ENCODE results near the gene IQCE. TPM values are rescaled to one million over a fixed set of nuclear protein-coding genes. Genes with fewer than 3 reads are reported as not detected.

Gene IQCE
- total and polyA plus RNA-seq, 4 experiments from 2014 or later, result 0.81 to 9.4 (median 5.9) TPM

DNA sequence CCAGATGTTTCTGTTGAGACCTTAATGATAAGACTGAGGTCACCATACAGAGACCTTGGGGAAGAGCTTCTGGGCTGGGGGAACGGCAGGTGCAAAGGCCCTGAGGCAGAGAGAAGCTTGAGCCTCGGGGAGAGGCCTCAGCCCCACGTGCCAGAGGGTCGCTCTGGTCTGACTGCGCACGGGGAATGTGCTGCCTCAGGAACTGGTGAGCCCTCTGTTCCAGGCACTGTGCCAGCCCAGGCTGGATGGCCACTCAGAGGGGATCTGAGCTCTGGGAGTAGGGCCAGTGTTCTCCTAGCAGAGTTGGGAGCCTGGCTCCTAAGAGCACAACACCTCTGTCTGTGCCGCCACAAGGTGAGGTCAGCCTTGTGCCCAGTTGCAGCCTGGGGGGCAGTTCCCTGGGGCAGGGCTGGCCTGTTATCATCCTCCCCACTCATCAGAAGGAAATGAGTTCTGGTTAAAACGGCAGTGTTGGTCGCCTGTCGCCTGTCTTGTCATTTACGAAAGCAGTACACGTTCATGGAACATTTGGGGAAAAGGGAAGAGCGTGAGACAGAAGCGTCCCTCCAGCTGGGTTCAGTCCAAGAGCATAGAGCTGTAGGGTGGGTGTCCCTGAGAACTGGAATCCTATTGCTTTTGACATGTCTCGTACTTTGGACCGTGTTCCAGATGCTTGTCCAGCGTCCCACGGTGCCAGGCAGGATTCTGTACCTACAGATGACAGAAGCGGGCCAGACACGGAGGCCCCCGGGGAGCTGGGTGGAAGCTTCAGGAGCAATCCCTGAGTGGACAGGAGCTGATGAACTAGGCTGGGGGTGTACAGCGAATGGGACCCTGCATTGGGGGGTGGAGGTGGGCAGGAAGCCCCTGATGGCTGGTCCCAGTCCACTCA is 77.3 kb downstream of the IQCE start:
- H3K27ac Mint-ChIP-seq, result no peak overlapping the region
- Histone ChIP-seq H3K9me3 (ENCODE audit: control insufficient read depth in 1 of 2, low read length in 2 of 2) (no peaks in the 10 kb centered on the region), H3K27me3 (ENCODE audit: insufficient read depth, low read length) (no peaks in the 10 kb centered on the region), H3K4me3 (ENCODE audit: low read length in 2 of 2) (no peak overlapping the region), H3K27ac (ENCODE audit: low read depth, low read length) (no peak overlapping the region), H3K36me3 (ENCODE audit: insufficient read depth, low read length) (no peaks in the 10 kb centered on the region), H3K4me1 (ENCODE audit: insufficient read depth, low read length) (peaks cover 25% of the 10 kb centered on the region)
- intact Hi-C loops (cut with micrococcal nuclease), result no loop called here
- ChIA-PET POLR2A (ENCODE audit: partially characterized antibody) (interaction anchor here (0.7 kb wide), 1 partner anchor 115 kb away, joined by 3 read pairs; no protein-coding TSS in a partner anchor), CTCF (ENCODE audit: partially characterized antibody) (interaction anchor here (0.6 kb wide), 1 partner anchor 74 kb away, joined by 3 read pairs; no protein-coding TSS in a partner anchor)
- peaks cover 2 to 20% (median 14%) of the 10 kb centered on the region in 4 donors for H3K4me1 Mint-ChIP-seq
- peaks cover 0 to 1% of the 10 kb centered on the region in 2 donors for H3K36me3 Mint-ChIP-seq
- H3K27me3 Mint-ChIP-seq, result no peaks in the 10 kb centered on the region
- peak in 1 of 5 donors; percentile 6 for DNase-seq
- H3K9me3 Mint-ChIP-seq, result no peaks in the 10 kb centered on the region
- no peak overlapping the region for H3K4me3 Mint-ChIP-seq

DNA sequence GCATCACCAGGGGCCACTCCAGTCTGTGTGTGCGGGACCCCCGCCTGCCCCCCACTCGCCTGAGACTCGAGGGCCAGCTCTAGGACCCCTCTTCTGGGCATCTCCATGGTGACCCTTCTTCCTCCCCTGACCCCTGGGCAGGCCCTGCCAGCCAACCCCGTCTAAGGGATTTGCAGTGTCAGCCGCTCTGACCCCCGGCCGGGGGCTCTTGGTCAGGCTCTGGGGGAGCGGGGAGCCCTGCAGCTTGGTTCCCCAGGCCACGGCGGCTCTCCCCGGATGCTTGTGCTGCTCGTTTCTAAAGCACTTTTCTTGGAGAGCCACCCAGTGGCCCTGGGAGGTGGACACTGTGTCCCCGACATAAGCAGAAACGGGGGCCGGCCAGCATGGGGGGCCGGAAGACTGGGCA is 78.3 kb downstream of the IQCE start:
- Mint-ChIP-seq H3K27me3 (no peaks in the 10 kb centered on the region), H3K4me3 (no peak overlapping the region), H3K27ac (no peak overlapping the region), H3K9me3 (no peaks in the 10 kb centered on the region), H3K4me1 (peaks cover 0 to 16% (median 10%) of the 10 kb centered on the region in 4 donors), H3K36me3 (peaks cover 0 to 1% of the 10 kb centered on the region in 2 donors)
- intact Hi-C loops (cut with micrococcal nuclease), result no loop called here
- no peak overlapping the region for H3K4me3 ChIP-seq (ENCODE audit: low read length in 2 of 2)
- peaks cover 21% of the 10 kb centered on the region for H3K4me1 ChIP-seq (ENCODE audit: insufficient read depth, low read length)
- H3K36me3 ChIP-seq (ENCODE audit: insufficient read depth, low read length), result no peaks in the 10 kb centered on the region
- no peak for DNase-seq
- POLR2A ChIA-PET (ENCODE audit: partially characterized antibody), result no interaction called here
- H3K27ac ChIP-seq (ENCODE audit: low read depth, low read length), result no peak overlapping the region
- H3K27me3 ChIP-seq (ENCODE audit: insufficient read depth, low read length), result no peaks in the 10 kb centered on the region
- no peaks in the 10 kb centered on the region for H3K9me3 ChIP-seq (ENCODE audit: control insufficient read depth in 1 of 2, low read length in 2 of 2)
- CTCF ChIA-PET (ENCODE audit: partially characterized antibody), result no interaction called here

DNA sequence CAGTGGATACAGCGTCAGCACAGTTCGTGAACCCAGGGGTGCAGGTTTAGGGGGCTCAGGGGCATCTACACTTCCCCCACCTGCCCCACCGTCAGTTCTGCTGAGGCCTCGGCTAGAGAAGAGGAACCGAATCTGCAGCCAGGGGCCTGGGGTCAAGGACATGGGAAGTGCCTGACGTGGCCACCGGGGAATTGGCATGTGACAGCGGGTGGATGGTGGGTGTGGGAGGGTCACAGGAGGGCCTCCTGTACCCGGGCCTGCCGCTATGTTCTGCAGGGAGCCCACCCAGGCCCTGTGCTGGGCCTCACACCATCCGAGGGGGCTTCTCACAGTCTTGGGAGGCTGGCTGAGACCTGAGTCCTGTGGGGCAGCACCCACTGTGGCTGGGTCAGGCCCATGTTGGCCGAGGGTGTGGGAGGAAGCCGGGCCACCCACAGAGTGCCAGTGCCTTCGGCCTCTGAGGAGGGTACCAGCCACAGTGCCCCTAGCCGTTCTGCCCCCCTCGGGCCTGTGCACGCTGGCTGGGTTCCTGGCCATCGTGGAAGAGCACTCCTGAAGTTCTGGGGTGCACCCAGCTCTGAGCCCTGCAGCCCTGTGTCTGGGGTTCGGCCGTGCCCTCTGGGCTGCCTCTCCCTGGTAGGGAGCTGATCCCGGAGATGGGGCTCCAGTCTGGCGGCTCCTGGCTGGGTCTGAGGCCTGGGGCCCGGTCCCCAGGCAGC is 78.9 kb downstream of the IQCE start:
- Mint-ChIP-seq H3K36me3 (peaks cover 0 to 1% of the 10 kb centered on the region in 2 donors), H3K4me1 (peaks cover 0 to 13% (median 9%) of the 10 kb centered on the region in 4 donors), H3K9me3 (no peaks in the 10 kb centered on the region), H3K27ac (no peak overlapping the region), H3K4me3 (no peak overlapping the region), H3K27me3 (no peaks in the 10 kb centered on the region)
- intact Hi-C loops (cut with micrococcal nuclease), result no loop called here
- Histone ChIP-seq H3K4me3 (ENCODE audit: low read length in 2 of 2) (no peak overlapping the region), H3K9me3 (ENCODE audit: control insufficient read depth in 1 of 2, low read length in 2 of 2) (no peaks in the 10 kb centered on the region), H3K36me3 (ENCODE audit: insufficient read depth, low read length) (no peaks in the 10 kb centered on the region), H3K27me3 (ENCODE audit: insufficient read depth, low read length) (no peaks in the 10 kb centered on the region), H3K27ac (ENCODE audit: low read depth, low read length) (no peak overlapping the region), H3K4me1 (ENCODE audit: insufficient read depth, low read length) (peaks cover 15% of the 10 kb centered on the region)
- no peak for DNase-seq
- POLR2A ChIA-PET (ENCODE audit: partially characterized antibody), result no interaction called here
- CTCF ChIA-PET (ENCODE audit: partially characterized antibody), result no interaction called here

DNA sequence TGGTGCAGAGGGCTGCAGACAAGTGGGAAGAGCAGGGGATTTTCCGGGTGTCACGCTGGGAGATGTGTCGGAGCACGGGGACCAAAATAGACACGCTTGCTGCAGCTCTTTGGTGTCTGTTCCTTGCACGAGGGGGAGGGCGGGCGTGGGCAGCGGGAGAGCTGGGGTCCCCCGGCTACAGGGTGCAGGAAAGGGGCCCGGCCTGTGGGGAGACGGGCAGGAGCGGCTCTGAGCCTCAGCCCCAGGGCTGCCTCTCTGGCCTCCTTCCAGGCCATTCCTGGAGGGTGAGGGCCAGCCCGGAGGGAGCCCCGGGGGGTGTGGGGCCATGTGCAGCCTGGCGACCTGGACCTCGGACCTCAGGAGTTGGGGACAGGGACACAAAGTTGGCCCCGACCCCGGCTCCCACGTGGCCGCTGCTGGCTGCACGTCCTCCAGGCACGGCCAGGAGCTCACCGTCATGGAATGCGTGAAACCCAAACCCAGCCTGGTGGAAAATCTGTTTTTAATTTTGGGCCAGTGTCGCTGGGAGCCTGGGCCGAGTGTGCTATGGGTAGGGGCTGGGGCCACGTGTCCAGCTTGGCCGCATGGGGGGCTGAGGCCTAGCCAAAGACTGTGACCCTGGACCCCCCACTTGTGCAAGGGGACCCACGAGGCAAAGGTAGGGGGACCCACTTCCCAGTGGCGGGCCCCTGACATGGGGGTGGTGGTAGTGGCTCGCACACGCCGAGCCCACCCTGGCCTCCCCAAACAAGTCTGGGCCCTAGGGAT is 79.6 kb downstream of the IQCE start:
- peaks cover 0 to 8% (median 5%) of the 10 kb centered on the region in 4 donors for H3K4me1 Mint-ChIP-seq
- DNase-seq, result no peak
- POLR2A ChIA-PET (ENCODE audit: partially characterized antibody), result no interaction called here

DNA sequence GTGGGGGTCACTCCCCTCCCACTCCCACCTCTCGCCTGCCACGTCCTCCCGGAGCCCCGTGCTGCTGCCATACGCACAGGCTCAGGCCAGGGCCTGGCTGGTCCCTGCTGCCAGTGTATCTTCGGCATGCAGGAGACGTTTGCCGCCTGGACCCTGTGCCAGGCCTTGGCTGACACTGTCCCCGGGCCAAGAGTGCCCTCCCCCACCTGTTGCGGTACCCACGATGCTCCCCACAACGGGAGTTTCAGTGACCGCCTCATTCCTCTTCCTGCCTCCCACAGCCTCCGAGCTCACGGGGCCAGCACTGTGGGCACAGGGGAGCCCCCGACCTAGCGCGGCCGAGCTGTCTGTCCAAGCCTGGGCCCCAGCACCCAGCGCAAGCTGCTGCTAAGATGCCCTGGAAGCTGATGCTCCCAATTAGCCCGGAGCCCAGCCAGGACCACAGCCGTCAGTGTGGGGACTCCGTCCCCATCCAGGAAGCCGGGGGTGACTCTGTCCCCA is 80.5 kb downstream of the IQCE start:
- no peaks in the 10 kb centered on the region for H3K9me3 ChIP-seq (ENCODE audit: control insufficient read depth in 1 of 2, low read length in 2 of 2)
- no peaks in the 10 kb centered on the region for H3K4me1 ChIP-seq (ENCODE audit: insufficient read depth, low read length)
- no peak overlapping the region for H3K27ac ChIP-seq (ENCODE audit: low read depth, low read length)
- H3K36me3 Mint-ChIP-seq, result no peaks in the 10 kb centered on the region
- intact Hi-C loops (cut with micrococcal nuclease), result no loop called here
- H3K27me3 ChIP-seq (ENCODE audit: insufficient read depth, low read length), result no peaks in the 10 kb centered on the region
- no peak overlapping the region for H3K27ac Mint-ChIP-seq
- no peak overlapping the region for H3K4me3 ChIP-seq (ENCODE audit: low read length in 2 of 2)
- peaks cover 0 to 4% (median under 1%) of the 10 kb centered on the region in 4 donors for H3K4me1 Mint-ChIP-seq
- ChIA-PET POLR2A (ENCODE audit: partially characterized antibody) (no interaction called here), CTCF (ENCODE audit: partially characterized antibody) (no interaction called here)
- no peaks in the 10 kb centered on the region for H3K27me3 Mint-ChIP-seq
- H3K9me3 Mint-ChIP-seq, result no peaks in the 10 kb centered on the region
- no peaks in the 10 kb centered on the region for H3K36me3 ChIP-seq (ENCODE audit: insufficient read depth, low read length)
- DNase-seq, result no peak
- no peak overlapping the region for H3K4me3 Mint-ChIP-seq

More for the DNA sequence above, 79.6 kb downstream of the IQCE start:
- H3K27me3 Mint-ChIP-seq, result no peaks in the 10 kb centered on the region
- no peak overlapping the region for H3K4me3 ChIP-seq (ENCODE audit: low read length in 2 of 2)
- CTCF ChIA-PET (ENCODE audit: partially characterized antibody), result no interaction called here
- peaks cover 8% of the 10 kb centered on the region for H3K4me1 ChIP-seq (ENCODE audit: insufficient read depth, low read length)
- no peak overlapping the region for H3K4me3 Mint-ChIP-seq
- no peaks in the 10 kb centered on the region for H3K9me3 ChIP-seq (ENCODE audit: control insufficient read depth in 1 of 2, low read length in 2 of 2)
- H3K36me3 ChIP-seq (ENCODE audit: insufficient read depth, low read length), result no peaks in the 10 kb centered on the region
- H3K27ac Mint-ChIP-seq, result no peak overlapping the region
- no peaks in the 10 kb centered on the region for H3K27me3 ChIP-seq (ENCODE audit: insufficient read depth, low read length)
- intact Hi-C loops (cut with micrococcal nuclease), result no loop called here
- H3K9me3 Mint-ChIP-seq, result no peaks in the 10 kb centered on the region
- H3K36me3 Mint-ChIP-seq, result no peaks in the 10 kb centered on the region
- no peak overlapping the region for H3K27ac ChIP-seq (ENCODE audit: low read depth, low read length)

DNA sequence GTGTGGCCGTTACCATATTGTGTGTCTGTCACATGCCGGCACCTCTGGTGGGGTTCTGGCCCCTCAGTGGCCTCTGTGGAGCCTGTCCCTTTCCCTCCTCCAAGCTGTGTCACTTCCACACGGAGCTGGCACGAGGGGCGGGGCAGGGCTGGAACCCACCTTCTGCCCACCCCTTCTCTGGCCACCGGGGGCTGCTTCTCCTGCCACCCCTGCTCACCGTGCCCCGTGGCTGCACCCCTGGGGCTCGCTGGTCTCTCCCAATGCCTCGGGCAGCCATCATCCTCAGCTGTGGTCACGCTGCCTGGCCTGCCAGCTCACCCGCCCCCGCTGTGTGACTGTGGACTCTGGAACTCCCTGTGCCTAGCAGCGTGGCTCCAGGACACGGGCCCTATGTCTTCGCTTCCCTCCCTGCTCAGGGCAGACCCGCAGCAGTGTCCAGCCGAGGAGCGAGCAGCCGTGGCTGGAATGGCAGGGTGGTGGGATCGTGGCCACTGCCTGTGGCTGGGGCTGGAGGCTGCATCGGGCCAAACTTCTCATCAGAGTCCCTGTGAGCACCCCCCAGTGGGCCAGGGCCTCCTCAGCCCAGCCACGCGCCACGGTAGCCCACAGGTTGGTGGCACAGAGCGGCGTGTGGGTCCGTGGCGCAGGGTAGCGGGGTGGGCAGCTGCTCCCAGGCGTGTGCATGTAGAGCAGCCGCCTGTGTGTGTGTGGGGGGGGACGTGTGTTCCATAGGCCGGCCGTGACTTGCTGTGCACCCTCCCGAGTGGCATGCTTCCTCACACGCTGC is 81.1 kb downstream of the IQCE start:
- Histone ChIP-seq H3K27me3 (ENCODE audit: insufficient read depth, low read length) (no peaks in the 10 kb centered on the region), H3K9me3 (ENCODE audit: control insufficient read depth in 1 of 2, low read length in 2 of 2) (no peaks in the 10 kb centered on the region), H3K4me3 (ENCODE audit: low read length in 2 of 2) (no peak overlapping the region), H3K4me1 (ENCODE audit: insufficient read depth, low read length) (peaks cover 5% of the 10 kb centered on the region), H3K36me3 (ENCODE audit: insufficient read depth, low read length) (no peaks in the 10 kb centered on the region), H3K27ac (ENCODE audit: low read depth, low read length) (no peak overlapping the region)
- Mint-ChIP-seq H3K27ac (no peak overlapping the region), H3K4me1 (peaks cover under 1 to 9% (median 3%) of the 10 kb centered on the region in 4 donors), H3K4me3 (no peak overlapping the region), H3K27me3 (no peaks in the 10 kb centered on the region), H3K9me3 (no peaks in the 10 kb centered on the region), H3K36me3 (peaks cover 0 to under 1% of the 10 kb centered on the region in 2 donors)
- no peak for DNase-seq
- POLR2A ChIA-PET (ENCODE audit: partially characterized antibody), result no interaction called here
- intact Hi-C loops (cut with micrococcal nuclease), result no loop called here
- CTCF ChIA-PET (ENCODE audit: partially characterized antibody), result no interaction called here

Measured in CD4-positive, alpha-beta memory T cell (primary cell).